ENCODE results near the gene FASTKD2.

FASTKD2 gene

DNA sequence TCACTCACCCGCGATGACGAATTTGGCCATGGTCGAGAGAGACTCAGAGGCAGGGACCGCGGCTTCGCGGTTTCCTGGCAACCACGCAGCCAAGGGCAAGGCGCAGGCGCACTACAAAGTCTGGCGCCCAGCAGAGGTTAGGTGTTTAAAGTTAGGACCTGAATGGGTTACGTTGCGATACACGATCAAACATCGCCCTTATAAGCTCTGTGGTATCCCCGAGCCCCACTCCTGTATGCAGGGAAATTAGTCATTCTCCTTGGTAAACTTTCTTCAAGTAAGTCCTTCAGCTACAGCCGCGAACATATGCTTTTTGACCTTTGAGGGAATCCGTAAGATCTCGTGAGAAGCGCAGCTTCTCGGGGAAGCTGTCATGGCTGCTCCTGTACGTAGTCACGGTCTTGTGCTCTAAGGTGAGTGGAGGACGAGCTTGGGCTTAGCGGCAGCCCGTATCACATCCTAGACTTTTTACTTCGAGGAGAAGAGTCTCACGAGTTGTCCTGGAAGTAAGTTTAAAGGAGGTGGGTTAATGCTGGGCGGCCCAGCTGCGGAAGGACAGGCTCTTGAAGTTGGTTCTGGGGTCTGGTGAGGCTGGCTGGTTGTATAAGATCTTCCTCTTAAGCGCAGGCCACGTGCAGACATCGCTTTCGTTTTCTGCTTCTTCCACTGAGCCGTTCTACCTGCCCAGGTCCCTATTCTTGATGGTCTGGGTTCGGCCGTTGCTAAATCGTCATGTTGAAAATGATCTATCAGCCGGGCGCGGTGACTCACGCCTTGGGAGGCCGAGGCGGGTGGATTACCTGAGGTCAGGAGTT is at the start of gene FASTKD2, which contains the start of gene MDH1B:
Gene FASTKD2 (plus strand): TSS at position 365 of the 815 bp plus-strand sequence. CDS start 1,088 bp downstream, outside the sequence.
Gene MDH1B (minus strand): TSS at position 87 of the 815 bp plus-strand sequence. CDS start 57 bp downstream, at position 30.
- DNase-seq: peak; percentile 89

- no peak for DNase-seq
Observed at GRCh38 chr2:206716623-206717022, 48.8 kb upstream of the FASTKD2 start.

DNA sequence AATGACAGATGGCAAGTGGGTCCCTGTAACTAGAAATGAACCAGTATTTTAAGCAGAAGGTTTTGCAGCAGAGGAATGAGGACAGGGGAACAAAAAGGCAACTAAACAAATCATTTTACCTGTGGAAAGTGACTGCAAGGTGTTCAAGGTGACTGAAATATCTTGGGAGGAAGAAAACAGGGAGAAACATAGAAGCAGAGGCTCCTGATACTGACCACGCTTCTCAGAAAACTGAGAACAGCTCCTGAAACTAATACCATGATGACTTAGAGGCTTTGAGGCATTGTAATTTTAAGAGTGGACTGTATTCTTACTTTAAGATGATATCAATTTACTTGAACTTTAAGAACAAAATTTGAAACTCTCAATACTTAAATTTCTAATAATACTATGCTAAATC is 47.1 kb upstream of the FASTKD2 start, which contains the start of gene DYTN:
Gene DYTN (minus strand): TSS at position 101 of the 400 bp plus-strand sequence. CDS start 117 bp downstream, outside the sequence.
- no peak for DNase-seq

DNA sequence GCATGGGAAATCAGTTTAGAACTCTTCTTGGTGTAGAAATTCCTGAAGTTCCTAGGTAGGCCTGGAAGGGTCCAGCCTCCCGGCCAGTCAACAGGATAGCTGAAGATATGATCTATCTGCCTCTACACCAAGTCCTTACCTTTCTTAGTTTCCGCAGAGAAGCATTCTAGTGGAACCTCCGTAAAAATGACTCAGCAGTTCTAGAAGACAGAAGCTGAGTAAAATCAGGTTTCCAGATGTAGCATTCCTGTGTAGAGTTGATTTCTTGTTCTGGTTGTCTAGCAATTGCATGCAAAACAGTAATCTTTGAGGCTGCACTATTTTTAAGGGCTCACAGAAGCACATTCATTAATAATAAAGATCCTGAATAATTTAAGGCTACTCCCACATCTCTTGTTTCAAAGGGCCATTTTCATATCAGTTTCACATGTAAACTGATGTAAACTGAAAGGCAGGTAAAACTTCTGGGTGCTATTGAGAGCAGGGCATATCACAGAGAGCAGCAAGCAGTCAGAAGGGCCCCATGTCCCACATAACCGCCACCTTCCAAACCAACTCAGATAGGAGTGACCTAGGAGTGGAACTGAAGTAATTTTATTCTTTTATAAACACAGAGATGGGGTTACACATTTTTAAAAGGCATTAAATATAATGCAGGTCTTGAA is 44.0 kb upstream of the FASTKD2 start:
- DNase-seq: no peak

GRCh38 chr2:206723288-206723687 is 42.1 kb upstream of the FASTKD2 start:
- no peak for DNase-seq

DNA sequence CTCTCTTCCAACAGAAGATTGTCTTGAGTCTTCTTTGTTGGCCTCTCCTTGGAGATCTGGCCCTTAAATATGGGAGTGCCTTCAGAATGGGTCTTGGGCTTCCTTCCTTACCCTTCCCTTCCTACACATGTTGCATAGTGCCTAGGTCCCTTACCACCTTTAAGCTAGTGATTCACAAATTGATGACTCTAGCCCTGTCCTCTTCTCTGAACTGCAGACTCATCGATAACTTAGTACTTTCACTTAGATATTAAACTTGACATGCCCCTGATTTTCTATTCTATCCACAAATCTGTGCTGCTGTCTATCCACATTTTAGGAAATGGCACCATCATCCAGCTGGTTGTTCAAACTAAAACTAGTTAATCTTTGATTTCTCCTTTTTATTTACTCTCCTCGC is 38.1 kb upstream of the FASTKD2 start:
- DNase-seq: no peak

- DNase-seq: peak; percentile 6
Observed at GRCh38 chr2:206728277-206729199, 36.9 kb upstream of the FASTKD2 start.

DNA sequence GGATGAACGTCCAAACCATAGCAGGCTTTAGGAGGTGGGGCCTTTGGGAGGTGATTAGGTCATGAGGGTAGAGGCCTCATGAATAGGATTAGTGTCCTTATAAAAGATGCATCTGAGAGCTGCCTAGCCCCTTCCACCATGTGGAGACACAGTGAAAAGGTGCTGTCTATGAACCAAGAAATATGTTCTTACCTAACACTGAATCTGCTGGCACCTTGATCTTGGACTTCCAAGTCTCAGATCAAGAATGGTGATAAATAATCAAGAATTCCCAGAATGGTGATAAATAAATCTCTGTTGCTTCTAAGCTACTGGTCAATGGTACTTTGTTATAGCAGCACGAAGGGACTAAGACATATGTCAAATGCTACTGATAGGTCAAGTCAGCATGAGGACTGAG is 32.1 kb upstream of the FASTKD2 start:
- no peak for DNase-seq

- no peak for DNase-seq
Observed at GRCh38 chr2:206736935-206737334, 28.5 kb upstream of the FASTKD2 start.

DNA sequence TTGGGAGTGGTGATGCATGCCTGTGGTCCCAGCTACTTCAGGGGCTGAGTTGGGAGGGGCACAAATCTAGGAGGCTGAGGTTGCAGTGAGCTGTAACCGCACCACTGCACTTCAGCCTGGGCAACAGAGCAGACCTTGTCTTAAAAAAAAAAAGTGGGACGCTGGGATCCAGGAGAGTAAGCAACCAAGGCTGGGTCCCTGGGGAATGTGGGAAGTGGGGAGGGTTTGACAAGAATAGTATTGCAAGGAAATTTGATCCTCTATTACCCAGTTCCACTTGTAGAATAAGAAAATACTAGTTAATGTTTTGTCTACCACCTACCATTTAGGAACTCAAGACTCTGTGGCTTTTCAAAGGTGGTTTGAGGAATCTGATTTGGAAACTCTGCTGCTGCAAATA is 26.1 kb upstream of the FASTKD2 start:
- DNase-seq: no peak

GRCh38 chr2:206740800-206741199 is 24.6 kb upstream of the FASTKD2 start:
- no peak for DNase-seq

DNA sequence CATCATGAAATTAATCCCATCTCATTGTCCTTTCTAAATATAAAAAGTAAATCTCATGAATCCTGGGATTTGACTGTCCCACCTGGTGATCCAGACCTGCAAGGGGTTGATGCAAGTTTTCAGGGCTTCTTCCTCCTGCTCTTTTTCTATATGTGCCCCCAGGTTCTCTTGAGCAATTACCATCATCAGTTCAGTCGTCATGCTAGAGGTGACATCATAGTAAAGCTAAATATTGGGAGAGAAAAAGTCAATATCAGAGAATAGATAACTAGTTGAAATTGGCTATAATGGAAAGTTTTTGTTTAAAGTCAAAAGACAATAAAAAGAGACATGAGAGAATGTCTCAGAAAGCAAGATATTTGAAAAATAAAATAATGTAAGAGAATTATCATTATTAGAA is 8.6 kb upstream of the FASTKD2 start:
- DNase-seq: no peak

DNA sequence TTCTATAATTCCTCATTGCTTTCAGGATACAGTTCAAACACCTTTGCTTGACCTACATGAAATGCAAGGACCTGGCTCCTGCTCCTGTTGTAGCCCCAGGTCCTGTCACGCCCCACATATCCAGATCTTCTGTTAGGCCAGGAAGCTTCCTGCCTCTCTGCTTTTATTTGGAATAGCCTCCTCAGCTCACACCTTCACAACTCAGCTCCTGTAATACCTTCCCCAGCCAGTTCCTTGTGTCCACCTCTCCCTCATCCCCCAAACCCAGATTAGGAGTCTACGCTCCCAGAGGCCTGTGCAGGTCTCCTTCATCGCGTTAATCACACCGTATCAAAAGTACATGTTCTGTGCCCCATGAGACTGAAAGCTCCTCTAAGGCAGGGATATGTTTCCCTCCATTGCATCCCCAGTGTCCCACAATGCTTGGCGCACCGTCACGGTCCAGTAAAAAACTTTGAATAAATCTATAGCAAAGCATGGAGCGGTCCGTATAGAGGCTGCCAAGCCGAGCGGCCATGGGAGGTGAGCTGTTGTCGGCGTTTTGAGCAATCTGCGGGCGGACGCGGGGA is 649 bp upstream of the FASTKD2 start:
- no peak for DNase-seq

DNA sequence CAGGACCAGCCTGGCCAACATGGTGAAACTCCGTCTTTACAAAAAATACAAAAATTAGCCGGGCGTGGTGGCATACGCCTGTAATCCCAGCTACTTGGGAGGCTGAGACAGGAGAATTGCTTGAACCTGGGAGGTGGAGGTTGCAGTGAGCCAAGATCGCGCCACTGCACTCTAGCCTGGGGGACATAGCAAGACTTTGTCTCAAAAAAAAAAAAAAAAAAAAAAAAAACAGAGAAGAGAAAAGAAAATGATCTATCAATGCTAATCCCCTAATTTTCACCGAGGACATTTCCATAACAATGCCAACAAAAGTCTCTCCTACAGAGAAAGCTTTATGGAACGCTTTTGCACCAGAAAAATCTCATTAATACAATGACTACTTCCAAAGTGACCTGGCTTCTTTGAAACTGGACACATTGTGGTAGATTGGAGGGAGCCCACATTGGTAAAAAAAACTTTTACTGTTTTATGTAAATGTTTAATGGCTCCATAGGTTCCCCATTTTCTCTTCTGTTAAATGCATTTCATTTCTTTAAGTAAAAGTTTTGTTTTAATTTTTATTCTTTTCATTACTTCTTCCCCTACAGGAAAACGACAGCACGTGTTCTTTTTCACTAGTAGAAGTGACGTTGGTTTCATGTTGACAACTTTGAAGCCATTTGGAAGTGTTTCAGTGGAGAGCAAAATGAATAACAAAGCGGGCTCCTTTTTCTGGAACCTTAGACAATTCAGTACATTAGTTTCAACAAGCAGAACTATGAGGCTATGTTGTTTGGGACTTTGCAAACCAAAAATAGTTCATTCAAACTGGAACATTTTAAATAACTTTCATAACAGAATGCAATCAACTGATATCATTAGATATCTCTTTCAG is 888 bp downstream of the FASTKD2 start:
- DNase-seq: no peak

- DNase-seq: no peak
Observed at GRCh38 chr2:206774871-206775270, 9.5 kb downstream of the FASTKD2 start.

DNA sequence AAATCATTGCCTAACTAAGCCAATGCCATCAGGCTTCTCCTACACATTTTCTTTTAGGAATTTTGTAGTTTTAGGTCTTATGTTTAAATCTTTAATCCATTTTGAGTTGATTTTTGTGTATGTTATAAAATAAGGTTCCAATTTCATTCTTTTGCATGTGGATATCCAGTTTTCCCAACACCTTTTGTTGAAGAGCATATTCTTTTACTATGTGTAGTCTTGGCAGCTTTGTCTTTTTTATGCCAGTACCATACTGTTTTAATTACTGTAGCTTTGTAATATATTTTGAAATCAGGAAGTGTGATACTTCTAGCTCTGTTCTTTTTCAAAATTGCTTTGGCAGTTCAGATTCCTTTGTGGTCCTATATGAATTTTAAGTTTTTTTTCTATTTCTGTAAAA is 11.0 kb downstream of the FASTKD2 start:
- DNase-seq: no peak

- no peak for DNase-seq
Observed at GRCh38 chr2:206780671-206781070, 15.3 kb downstream of the FASTKD2 start.

GRCh38 chr2:206783718-206784117 is 18.3 kb downstream of the FASTKD2 start:
- DNase-seq: no peak

DNA sequence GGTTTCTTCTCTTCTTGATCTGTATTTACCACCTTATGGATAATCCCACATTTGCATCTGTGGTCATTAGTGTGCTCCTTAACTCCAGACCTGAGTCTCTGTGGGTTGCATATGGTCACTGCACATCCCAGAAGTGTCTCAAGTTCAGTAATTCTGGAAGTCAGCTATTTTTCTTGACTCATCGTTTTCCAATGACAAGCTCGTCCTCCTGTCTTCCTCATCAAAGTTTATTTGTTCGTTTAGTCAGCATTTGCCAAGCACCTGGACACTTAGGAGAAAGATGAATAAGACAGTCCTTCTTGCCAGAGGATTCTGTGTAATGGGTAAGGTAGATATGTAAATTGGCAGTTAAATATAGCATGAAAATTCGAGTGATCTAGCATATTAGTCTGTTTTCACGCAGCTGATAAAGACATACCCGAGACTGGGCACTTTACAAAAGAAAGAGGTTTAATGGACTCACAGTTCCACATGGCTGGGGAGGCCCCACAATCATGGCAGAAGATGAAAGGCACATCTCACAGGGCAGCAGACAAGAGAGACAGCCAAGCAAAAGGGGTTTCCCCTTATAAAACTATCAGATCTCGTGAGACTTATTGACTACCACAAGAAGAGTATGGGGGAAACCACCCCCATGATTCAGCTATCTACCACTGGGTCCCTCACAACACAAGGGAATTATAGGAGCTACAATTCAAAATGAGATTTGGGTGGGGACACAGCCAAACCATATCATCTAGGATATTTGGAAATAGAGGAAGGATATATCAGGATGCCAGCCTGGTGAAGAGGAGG is 19.4 kb downstream of the FASTKD2 start:
- no peak for DNase-seq

GRCh38 chr2:206790311-206790935 is 25.0 kb downstream of the FASTKD2 start:
- no peak for DNase-seq
